ENCODE measurements around the gene TADA3. TPM values are rescaled to one million over a fixed set of nuclear protein-coding genes. Genes with fewer than 3 reads are reported as not detected.
A peak's percentile ranks its signal among the peaks of the same experiment; 100 is the strongest.

The TADA3 gene
- total RNA-seq, 2 experiments from 2014 or later = 89.8 to 90.6 TPM

DNA sequence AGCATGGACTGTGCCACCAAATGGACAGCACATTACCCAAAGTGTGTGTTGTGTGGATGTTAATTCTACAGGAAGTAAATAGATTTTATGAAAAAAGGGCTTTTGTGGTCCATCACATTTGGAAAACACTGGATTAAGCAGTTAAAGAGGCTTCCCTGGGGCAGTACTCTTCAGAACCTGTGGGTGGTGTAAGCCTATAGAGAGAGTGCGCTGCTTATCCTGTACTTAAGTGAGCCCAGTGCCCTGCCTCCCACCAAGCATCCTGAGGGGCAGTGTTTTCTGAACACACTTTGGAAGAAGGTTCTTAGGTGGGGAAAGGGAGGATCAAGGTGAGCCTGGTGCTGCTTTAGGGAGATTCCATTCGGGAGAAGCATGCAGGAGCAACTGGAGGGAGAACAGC, 28.7 kb upstream of the TADA3 start:
- peak; percentile 39 for ATAC-seq
- DNase-seq = no peak
- no peaks in the 10 kb centered on the region for H3K27me3 Mint-ChIP-seq
- no peaks in the 10 kb centered on the region for H3K4me1 Mint-ChIP-seq
- H3K36me3 Mint-ChIP-seq = peaks cover 2% of the 10 kb centered on the region
- CTCF ChIA-PET = interaction anchor here (0.8 kb wide), 1 partner anchor 15 kb away, joined by 3 read pairs; no protein-coding TSS in a partner anchor
- H3K27ac Mint-ChIP-seq = no peak overlapping the region
- H3K9me3 Mint-ChIP-seq (ENCODE audit: low read depth) = no peaks in the 10 kb centered on the region
- no peak overlapping the region for H3K4me3 Mint-ChIP-seq

DNA sequence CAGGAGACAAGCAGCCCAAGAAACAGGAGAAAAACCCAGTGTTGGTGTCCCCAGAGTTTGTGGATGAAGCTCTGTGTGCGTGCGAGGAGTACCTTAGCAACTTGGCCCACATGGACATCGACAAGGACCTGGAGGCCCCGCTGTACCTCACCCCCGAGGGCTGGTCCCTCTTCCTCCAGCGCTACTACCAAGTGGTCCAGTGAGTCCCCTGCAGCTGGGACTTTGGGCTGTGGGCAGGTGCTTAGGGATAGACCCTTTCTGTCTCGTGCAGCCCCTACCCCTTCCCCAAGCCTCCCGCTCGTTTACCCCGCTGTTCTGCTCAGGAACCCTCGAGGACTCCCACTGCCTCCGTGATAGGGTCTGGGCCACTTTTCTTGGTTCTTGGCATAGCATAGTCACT, 28.3 kb upstream of the TADA3 start:
- H3K9me3 Mint-ChIP-seq (ENCODE audit: low read depth) = no peaks in the 10 kb centered on the region
- DNase-seq = no peak
- no peak overlapping the region for H3K27ac Mint-ChIP-seq
- no peaks in the 10 kb centered on the region for H3K4me1 Mint-ChIP-seq
- H3K27me3 Mint-ChIP-seq = no peaks in the 10 kb centered on the region
- no peak for ATAC-seq
- H3K4me3 Mint-ChIP-seq = no peak overlapping the region
- peaks cover 2% of the 10 kb centered on the region for H3K36me3 Mint-ChIP-seq
- CTCF ChIA-PET = no interaction called here

DNA sequence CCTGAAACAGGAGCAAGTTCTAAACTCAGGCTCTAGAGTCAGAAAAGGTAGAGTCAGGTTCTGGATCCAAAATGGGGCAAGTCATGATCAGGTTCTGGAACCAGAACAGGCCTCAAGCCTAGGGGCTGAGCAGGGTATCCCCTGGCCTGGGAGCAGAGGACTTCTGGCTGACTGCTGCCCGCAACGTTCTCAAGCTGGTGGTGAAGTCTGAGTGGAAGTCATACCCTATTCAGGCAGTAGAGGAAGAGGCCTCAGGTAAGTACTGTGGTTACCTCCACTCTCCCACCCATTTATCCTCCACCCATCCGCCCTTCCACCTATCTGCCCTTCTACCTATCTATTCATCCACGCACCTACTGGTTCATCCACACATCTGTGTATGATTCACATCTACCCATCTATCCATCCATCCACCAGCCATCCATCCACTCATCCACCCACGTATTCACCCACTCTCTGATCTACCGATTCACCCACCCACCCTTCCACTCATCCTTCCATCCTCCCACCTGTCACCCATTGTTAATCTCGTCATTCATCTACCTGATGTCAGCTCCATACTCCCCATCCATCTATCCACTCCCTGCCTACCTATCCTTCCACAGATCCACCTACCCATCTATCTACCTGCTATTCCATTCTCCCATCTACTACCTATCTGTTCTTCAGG, 26.5 kb upstream of the TADA3 start:
- Mint-ChIP-seq H3K27ac (no peak overlapping the region), H3K27me3 (no peaks in the 10 kb centered on the region), H3K36me3 (peaks cover 3% of the 10 kb centered on the region), H3K4me3 (no peak overlapping the region), H3K9me3 (ENCODE audit: low read depth) (no peaks in the 10 kb centered on the region), H3K4me1 (no peaks in the 10 kb centered on the region)
- CTCF ChIA-PET = no interaction called here
- ATAC-seq (no peak), DNase-seq (no peak)

DNA sequence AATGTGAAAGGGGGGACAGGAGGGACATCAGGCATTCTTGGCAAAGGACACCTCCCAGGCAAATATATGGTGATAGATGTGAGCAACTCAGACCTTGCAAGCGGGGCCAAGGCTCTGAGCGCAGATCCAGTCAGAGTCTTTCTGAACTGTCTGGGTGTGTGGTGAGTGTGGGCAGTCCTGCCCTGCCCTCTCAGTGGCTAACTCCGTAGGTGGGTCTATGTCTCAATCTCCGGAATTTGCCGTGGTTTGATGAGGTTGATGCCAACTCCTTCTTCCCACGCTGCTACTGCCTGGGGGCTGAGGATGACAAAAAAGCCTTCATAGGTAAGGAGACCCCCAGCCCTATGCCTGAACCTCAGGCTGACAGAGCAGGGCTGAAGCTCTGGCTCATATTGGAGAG, 25.2 kb upstream of the TADA3 start:
- Mint-ChIP-seq H3K36me3 (peaks cover 8% of the 10 kb centered on the region), H3K4me3 (no peak overlapping the region), H3K27ac (no peak overlapping the region), H3K9me3 (ENCODE audit: low read depth) (no peaks in the 10 kb centered on the region), H3K4me1 (no peaks in the 10 kb centered on the region), H3K27me3 (no peaks in the 10 kb centered on the region)
- DNase-seq (no peak), ATAC-seq (no peak)
- CTCF ChIA-PET = no interaction called here

DNA sequence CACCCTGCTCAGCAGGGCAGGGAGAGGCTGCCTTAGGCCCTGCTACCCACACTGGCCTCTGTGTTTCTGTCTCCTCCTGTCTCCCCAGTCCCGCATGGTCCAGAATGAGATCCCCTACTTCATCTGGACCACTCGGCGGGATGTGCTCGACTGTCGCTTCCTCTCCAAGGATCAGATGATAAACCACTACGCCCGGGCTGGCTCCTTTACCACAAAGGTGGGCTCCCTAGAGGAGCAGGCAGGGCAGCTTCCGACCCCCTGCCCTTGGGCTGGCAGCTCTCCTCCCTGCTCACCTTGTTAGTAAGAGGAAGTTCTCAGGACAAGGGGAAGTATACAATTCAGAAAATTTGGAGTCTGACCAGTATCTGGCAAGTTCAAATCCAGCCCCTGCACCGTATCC, 23.7 kb upstream of the TADA3 start:
- no peak for ATAC-seq
- no peak overlapping the region for H3K27ac Mint-ChIP-seq
- CTCF ChIA-PET = no interaction called here

DNA sequence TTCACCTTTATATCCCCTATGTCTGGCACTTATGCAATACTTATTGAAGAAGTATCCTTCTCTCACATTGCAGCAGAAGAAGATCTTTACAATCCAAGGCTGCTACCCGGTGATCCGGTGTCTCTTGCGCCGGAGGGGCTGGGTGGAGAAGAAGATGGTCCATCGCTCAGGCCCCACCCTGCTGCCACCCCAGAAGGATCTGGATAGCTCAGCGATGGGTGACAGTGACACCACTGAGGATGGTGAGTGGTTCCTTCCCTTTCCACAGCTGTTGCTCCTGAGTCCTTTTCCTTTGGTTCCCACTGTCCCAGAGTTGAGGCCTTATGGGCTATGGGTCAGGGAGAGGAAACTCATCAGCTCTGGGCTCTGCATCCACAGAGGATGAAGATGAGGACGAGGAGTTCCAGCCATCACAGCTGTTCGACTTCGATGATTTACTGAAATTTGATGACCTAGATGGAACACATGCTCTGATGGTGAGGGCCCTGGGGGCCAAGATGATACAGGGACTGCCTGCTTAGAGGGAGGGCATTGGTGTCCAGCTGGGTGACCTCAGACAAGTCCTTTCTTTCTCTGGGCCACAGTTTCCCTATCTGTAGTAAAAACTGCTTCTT, 20.7 kb upstream of the TADA3 start:
- CTCF ChIA-PET = interaction anchor here (0.6 kb wide), 1 partner anchor 11 kb away, joined by 5 read pairs; no protein-coding TSS in a partner anchor
- no peak for DNase-seq
- no peaks in the 10 kb centered on the region for H3K27me3 Mint-ChIP-seq
- no peak overlapping the region for H3K27ac Mint-ChIP-seq
- H3K4me1 Mint-ChIP-seq = peaks cover 26% of the 10 kb centered on the region
- ATAC-seq = no peak
- H3K9me3 Mint-ChIP-seq (ENCODE audit: low read depth) = no peaks in the 10 kb centered on the region
- H3K36me3 Mint-ChIP-seq = peaks cover 21% of the 10 kb centered on the region
- H3K4me3 Mint-ChIP-seq = no peak overlapping the region

More for the DNA sequence above, 23.7 kb upstream of the TADA3 start:
- no peak overlapping the region for H3K4me3 Mint-ChIP-seq
- peaks cover 3% of the 10 kb centered on the region for H3K4me1 Mint-ChIP-seq
- no peak for DNase-seq
- peaks cover 15% of the 10 kb centered on the region for H3K36me3 Mint-ChIP-seq
- H3K27me3 Mint-ChIP-seq = no peaks in the 10 kb centered on the region
- no peaks in the 10 kb centered on the region for H3K9me3 Mint-ChIP-seq (ENCODE audit: low read depth)

DNA sequence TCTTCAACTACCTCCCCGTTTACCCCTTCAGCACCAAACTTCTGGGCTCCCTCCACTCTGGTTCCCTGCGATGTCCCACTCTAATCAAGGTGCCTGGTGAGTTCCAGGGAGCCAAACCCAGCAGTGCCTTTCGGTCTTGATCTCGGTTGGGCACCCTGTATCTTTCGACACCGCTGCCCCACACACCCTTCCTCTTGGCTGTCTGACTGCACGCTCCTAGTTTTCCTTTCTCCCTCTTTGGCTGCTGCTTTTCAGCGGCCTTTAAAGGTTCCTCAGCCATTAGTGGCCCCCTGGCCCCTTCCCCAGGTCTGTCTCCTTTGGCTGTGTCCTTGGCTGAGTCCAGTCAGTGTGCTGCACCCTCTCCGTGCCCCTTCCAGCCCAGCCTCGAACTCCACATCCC, 18.6 kb upstream of the TADA3 start:
- Mint-ChIP-seq H3K4me3 (peak overlapping the region; percentile 19), H3K4me1 (peaks cover 42% of the 10 kb centered on the region), H3K27me3 (no peaks in the 10 kb centered on the region), H3K36me3 (peaks cover 30% of the 10 kb centered on the region), H3K27ac (peak overlapping the region; percentile 50), H3K9me3 (ENCODE audit: low read depth) (no peaks in the 10 kb centered on the region)
- CTCF ChIA-PET = interaction anchor here (2.3 kb wide), 1 partner anchor 83 kb away, joined by 5 read pairs; no protein-coding TSS in a partner anchor
- ATAC-seq = no peak
- no peak for DNase-seq

DNA sequence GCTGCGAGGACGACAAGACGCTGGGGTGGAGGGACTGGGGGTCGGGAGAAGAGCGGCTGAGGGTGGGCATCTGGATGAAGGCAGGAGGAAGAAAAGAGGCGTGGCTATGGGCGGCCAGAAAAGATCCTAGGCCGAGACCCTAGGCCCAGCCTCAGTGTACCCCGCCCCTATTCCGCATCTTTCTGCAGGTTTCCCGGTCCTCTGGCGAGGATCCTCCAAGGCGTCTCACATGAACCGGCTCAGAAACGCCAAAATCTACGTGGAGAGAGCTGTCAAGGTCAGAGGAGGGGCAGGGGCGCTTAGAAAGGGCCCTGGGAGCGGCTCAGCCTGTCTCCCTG, 18.1 kb upstream of the TADA3 start:
- H3K9me3 Mint-ChIP-seq (ENCODE audit: low read depth) = no peaks in the 10 kb centered on the region
- peak overlapping the region; percentile 19 for H3K4me3 Mint-ChIP-seq
- H3K36me3 Mint-ChIP-seq = peaks cover 32% of the 10 kb centered on the region
- DNase-seq (no peak), ATAC-seq (no peak)
- H3K27me3 Mint-ChIP-seq = no peaks in the 10 kb centered on the region
- CTCF ChIA-PET = interaction anchor here (2.3 to 4.0 kb wide), 2 partner anchors 19 to 83 kb away, joined by 5 to 24 read pairs; partner anchors contain the start of genes ARPC4 and TADA3
- H3K4me1 Mint-ChIP-seq = peaks cover 44% of the 10 kb centered on the region
- H3K27ac Mint-ChIP-seq = no peak overlapping the region

DNA sequence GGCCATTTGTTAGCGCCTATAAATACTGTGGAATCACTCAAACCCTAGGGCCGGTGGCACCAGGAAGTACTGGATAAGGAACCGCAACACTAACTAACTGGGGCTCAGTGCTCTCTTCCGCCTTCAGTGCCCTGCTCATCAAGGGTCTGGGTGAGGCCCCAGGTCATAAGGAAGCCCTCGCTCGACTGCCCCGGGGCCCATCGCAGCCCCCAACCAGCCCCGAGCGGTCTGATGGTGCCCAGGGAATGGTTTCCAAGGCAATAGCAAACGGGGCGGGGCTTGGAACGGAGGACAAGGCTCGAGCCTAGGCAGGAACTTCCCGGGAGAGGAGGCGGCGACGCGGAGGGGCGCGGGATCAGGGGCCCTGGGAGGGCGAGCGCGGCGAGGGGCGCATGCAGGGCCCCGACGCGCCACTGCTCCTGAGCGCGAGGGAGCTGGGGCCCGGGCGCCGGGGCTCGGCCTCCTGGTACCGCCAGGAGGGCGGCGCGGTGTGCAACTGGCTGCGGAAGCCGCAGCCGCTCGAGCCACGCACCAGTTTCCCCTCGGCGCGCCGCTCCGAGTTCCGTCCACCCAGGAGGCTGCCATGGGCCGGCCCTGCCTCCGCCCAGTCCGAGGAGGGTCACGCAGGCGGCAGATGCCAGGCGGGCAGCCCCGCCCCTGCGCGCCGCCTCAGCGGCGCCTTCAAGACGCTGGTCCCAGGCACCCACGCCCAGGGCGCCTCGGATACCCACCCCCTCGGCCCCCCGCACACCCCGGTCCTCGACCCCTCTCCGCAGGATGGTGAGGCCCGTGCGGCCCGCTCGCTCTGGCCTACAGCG, 17.6 kb upstream of the TADA3 start, which contains the start of gene TTLL3:
TSS of gene TTLL3 (plus strand) at position 648 of the 818 bp plus-strand sequence. CDS start 400 bp downstream, outside the sequence.
- H3K4me1 Mint-ChIP-seq = peaks cover 48% of the 10 kb centered on the region
- CTCF ChIA-PET = interaction anchor here (0.6 to 4.0 kb wide), 9 partner anchors 18 to 457 kb away, joined by 3 to 24 read pairs (median 4); partner anchors contain the start of genes ARPC4, BRPF1 and TADA3
- peak; percentile 64 for DNase-seq
- no peaks in the 10 kb centered on the region for H3K9me3 Mint-ChIP-seq (ENCODE audit: low read depth)
- peaks cover 38% of the 10 kb centered on the region for H3K36me3 Mint-ChIP-seq
- peak within 1 kb of the TSS; percentile 99 for H3K27ac Mint-ChIP-seq
- H3K4me3 Mint-ChIP-seq = peak within 1 kb of the TSS; percentile 85
- no peaks in the 10 kb centered on the region for H3K27me3 Mint-ChIP-seq
- peak; percentile 67 for ATAC-seq

DNA sequence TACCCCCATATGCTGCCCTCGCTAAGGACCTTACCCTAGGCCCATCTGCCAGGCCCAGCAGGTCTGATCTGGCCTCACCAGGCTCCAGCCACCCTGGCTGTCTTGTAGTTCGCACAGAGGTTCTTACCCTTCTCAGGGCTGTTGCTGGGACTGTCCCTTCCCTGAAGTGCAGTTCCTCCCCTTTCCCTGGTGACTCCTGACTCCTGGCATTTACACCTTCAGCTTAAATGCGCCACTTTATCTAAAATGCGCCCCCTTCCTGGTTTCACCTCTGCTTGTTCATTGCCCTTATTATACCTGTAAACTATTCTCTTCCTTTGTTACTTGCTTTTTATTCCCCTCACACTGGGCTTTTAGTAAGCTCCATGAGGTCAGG, 17.0 kb upstream of the TADA3 start:
- no peaks in the 10 kb centered on the region for H3K9me3 Mint-ChIP-seq (ENCODE audit: low read depth)
- DNase-seq (no peak), ATAC-seq (peak; percentile 10)
- H3K4me3 Mint-ChIP-seq = peak overlapping the region; percentile 85
- CTCF ChIA-PET = interaction anchor here (0.6 to 4.0 kb wide), 11 partner anchors 17 to 456 kb away, joined by 3 to 24 read pairs (median 4); partner anchors contain the start of genes ARPC4, BRPF1 and TADA3
- peaks cover 53% of the 10 kb centered on the region for H3K4me1 Mint-ChIP-seq
- no peaks in the 10 kb centered on the region for H3K27me3 Mint-ChIP-seq
- H3K36me3 Mint-ChIP-seq = peaks cover 43% of the 10 kb centered on the region
- peak overlapping the region; percentile 99 for H3K27ac Mint-ChIP-seq

DNA sequence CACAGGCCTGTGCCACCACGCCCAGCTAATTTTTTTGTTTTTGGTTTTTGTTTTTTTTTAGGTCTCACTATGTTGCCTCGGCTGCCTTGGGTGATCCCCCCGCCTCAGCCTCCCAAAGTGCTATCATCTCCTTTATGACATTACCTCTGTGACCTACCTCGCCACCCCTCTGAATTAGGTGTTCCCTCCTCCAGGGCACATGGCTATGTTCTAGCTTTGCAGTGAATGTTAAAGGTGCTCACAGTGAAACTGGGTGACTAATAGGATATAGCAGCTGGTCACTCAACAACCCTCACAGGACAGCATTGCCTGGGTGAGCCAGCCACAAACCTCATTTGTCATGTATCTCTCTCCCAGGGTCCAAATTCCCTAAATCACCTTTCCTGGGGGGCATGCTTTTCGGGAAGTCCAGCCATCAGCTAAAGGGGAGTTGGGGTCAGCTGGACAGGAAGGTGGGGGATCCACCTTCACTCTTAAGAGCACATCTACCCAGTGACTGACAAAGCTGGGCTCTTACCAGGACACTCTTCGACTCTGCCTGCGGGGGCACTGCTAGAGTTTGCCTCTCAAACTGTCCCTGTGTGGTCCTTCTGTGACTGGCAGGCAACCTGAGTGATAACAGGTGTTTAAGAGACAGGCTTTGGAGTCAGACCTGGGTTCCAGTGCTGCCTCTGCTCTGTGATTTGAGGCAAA, 16.2 kb upstream of the TADA3 start:
- Mint-ChIP-seq H3K4me3 (peak overlapping the region; percentile 85), H3K27ac (peak overlapping the region; percentile 99), H3K4me1 (peaks cover 54% of the 10 kb centered on the region), H3K9me3 (ENCODE audit: low read depth) (no peaks in the 10 kb centered on the region), H3K36me3 (peaks cover 48% of the 10 kb centered on the region), H3K27me3 (no peaks in the 10 kb centered on the region)
- CTCF ChIA-PET = interaction anchor here (0.9 to 4.0 kb wide), 11 partner anchors 17 to 455 kb away, joined by 3 to 24 read pairs (median 5); partner anchors contain the start of genes ARPC4, BRPF1 and TADA3
- ATAC-seq (peak; percentile 68), DNase-seq (peak; percentile 81)

DNA sequence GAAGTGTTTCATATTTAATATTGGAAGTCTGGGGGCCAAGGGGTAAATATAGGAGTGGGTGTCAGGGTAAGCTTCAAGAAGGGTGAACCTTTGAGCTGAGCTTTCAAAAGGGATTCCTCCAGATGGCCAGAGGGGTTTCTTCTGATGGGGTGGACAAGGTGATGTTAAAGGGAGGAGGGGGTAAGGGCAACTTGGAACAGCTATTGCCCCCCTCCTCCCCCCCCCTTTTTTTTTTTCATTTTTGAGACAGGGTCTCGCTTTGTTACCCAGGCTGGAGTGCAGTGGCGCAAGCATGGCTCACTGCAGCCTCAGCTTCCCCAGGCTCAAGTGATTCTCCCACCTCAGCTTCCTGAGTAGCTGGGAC, 15.7 kb upstream of the TADA3 start:
- Mint-ChIP-seq H3K9me3 (ENCODE audit: low read depth) (no peaks in the 10 kb centered on the region), H3K4me3 (no peak overlapping the region), H3K27me3 (no peaks in the 10 kb centered on the region), H3K4me1 (peaks cover 54% of the 10 kb centered on the region), H3K36me3 (peaks cover 49% of the 10 kb centered on the region), H3K27ac (peak overlapping the region; percentile 99)
- DNase-seq = no peak
- no peak for ATAC-seq
- CTCF ChIA-PET = interaction anchor here (0.9 to 4.0 kb wide), 7 partner anchors 16 to 125 kb away, joined by 3 to 24 read pairs (median 7); partner anchors contain the start of genes ARPC4, BRPF1 and TADA3
